Activated CD8-positive, alpha-beta memory T cell treated with anti-CD3 and anti-CD28 coated beads for 1 hour (primary cell): ENCODE results near the gene SCGB1C1.
"Not testable (repeated sequence)": the region's sequence is repeated elsewhere in the genome, so short reads cannot be mapped to it uniquely, and the experiment has no call there.

Experiments
- DNase-seq, 2 donors: peaks; one replicate each; pipeline ENCODE4 v3.0.0-alpha.2; 2020; ENCODE audit warnings: low read depth in 1 of 2; ENCODE audit errors: extremely low read depth in 1 of 2

SCGB1C1 gene

GRCh38 chr11:192674-193128, at the start of gene SCGB1C1:
Gene SCGB1C1, plus strand, starts transcription at chr11:193078. Its CDS starts 22 bp downstream, at chr11:193100.
- DNase-seq: not testable (repeated sequence)

GRCh38 chr11:180242-180641, 12.6 kb upstream of the SCGB1C1 start:
- DNase-seq: not testable (repeated sequence)

GRCh38 chr11:189200-189783, 3.6 kb upstream of the SCGB1C1 start:
- DNase-seq: not testable (repeated sequence)

- not testable (repeated sequence) for DNase-seq
These were observed 3.0 kb upstream of the SCGB1C1 start for GRCh38 chr11:189843-190311.

- not testable (repeated sequence) for DNase-seq
These were observed 2.3 kb upstream of the SCGB1C1 start for GRCh38 chr11:190546-190945.

- DNase-seq: not testable (repeated sequence)
These were observed 1.1 kb upstream of the SCGB1C1 start for GRCh38 chr11:191490-192478.

GRCh38 chr11:193481-193880, 603 bp downstream of the SCGB1C1 start:
- not testable (repeated sequence) for DNase-seq

GRCh38 chr11:196786-197731, 4.2 kb downstream of the SCGB1C1 start:
- DNase-seq: no peak

- DNase-seq: no peak
These were observed 4.9 kb downstream of the SCGB1C1 start for GRCh38 chr11:197741-198235.

- no peak for DNase-seq
These were observed 5.4 kb downstream of the SCGB1C1 start for GRCh38 chr11:198236-198806.

- DNase-seq: no peak
These were observed 6.2 kb downstream of the SCGB1C1 start for GRCh38 chr11:199004-199581.

GRCh38 chr11:199782-200181, 6.9 kb downstream of the SCGB1C1 start:
- no peak for DNase-seq

GRCh38 chr11:200224-201003, 7.5 kb downstream of the SCGB1C1 start:
- DNase-seq: no peak

GRCh38 chr11:201966-202365, 9.1 kb downstream of the SCGB1C1 start:
- no peak for DNase-seq

GRCh38 chr11:202490-202889, 9.6 kb downstream of the SCGB1C1 start:
- DNase-seq: no peak

- DNase-seq: no peak
These were observed 10.4 kb downstream of the SCGB1C1 start for GRCh38 chr11:203056-203944.

- DNase-seq: no peak
These were observed 11.2 kb downstream of the SCGB1C1 start for GRCh38 chr11:203945-204586.
